Measurements from ENCODE around the gene AGAP1. TPM values are rescaled to one million over a fixed set of nuclear protein-coding genes. Genes with fewer than 3 reads are reported as not detected.

Gene AGAP1
- total RNA-seq, 4 donors from 2014 or later = 13.7 to 18.5 (median 17.1) TPM

- no peak for DNase-seq (ENCODE audit: low spot score in 2 of 2)
- TF ChIP-seq, protein P1, sequence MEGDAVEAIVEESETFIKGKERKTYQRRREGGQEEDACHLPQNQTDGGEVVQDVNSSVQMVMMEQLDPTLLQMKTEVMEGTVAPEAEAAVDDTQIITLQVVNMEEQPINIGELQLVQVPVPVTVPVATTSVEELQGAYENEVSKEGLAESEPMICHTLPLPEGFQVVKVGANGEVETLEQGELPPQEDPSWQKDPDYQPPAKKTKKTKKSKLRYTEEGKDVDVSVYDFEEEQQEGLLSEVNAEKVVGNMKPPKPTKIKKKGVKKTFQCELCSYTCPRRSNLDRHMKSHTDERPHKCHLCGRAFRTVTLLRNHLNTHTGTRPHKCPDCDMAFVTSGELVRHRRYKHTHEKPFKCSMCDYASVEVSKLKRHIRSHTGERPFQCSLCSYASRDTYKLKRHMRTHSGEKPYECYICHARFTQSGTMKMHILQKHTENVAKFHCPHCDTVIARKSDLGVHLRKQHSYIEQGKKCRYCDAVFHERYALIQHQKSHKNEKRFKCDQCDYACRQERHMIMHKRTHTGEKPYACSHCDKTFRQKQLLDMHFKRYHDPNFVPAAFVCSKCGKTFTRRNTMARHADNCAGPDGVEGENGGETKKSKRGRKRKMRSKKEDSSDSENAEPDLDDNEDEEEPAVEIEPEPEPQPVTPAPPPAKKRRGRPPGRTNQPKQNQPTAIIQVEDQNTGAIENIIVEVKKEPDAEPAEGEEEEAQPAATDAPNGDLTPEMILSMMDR (IDR thresholded peaks at IDR 0.05) = no peak
- no peak for TF ChIP-seq POLR2A (IDR thresholded peaks at IDR 0.05)
- 71 to 77% methylated on average over 17 of the region's 17 CpGs for WGBS, 2 donors
- H3K4me3 ChIP-seq (ENCODE audit: low read depth, poor library complexity, severe bottlenecking) = no peak overlapping the region
- intact Hi-C loops (cut with DNase I; ENCODE audit: low total_unique reads) = no loop called here
Measured at GRCh38 chr2:235727891-235728799, 234.3 kb downstream of the AGAP1 start.

DNA sequence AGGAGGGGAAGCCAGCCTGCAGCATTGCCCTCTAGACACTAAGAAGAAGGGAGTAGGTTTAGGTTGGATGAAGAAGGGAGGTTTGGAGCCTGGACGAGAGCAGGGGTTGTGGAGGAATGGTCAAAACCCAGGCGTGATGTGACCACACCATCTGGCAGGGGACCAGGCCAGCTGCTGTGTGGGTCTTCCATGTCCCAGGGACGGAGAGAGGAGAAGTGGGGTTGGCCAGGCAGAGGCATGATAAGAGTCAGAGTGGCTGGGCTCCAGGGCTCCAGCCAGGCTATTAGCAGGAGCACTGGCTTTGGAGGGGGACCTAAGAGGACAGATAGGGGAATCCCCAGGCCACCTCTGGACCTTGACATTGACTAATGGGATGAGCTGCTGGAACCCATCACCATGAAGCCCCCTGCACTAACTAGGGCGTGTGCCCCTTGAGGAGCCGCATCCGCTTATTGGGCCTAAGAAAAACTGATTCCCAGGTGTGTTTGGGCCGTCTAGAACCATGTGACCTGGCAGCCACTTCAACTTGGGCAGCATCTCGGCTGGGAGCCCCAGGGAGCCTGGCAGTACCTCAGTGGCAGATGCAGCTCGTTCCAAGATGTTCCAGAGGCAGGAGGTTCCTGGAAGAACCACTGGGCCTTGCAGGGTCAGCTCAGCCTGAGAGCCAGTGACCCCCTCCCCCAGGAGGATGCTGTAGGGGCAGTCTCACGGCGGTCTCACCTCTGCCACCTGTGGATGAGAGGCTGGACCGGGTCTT lies 235.1 kb downstream of the AGAP1 start:
- no peak for DNase-seq (ENCODE audit: low spot score in 2 of 2)
- intact Hi-C loops (cut with DNase I; ENCODE audit: low total_unique reads) = no loop called here
- H3K4me3 ChIP-seq (ENCODE audit: low read depth, poor library complexity, severe bottlenecking) = no peak overlapping the region
- TF ChIP-seq POLR2A (IDR thresholded peaks at IDR 0.05) = no peak
- TF ChIP-seq, protein P1 (IDR thresholded peaks at IDR 0.05) = no peak
- WGBS, 2 donors = 74 to 84% methylated on average over 9 to 10 of the region's 12 CpGs

DNA sequence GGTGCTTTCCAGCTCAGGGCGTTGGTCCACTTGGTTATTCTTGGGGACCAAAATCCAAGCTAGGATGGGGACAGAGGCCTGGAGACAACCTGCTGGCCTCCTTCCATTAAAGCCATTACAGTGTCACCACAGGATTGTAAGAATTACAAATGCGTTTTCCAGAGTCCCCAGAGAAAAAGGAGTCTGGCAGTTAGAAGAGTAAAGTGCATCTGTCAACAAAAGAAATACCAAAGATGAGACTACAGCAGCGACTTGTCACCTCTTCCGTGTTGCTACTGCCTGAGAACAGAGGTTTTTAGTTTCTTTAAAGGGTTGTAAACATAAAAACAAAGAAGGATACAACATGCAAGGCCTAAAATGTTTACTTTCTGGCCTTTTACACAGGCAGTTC lies 235.7 kb downstream of the AGAP1 start:
- no peak for TF ChIP-seq POLR2A (IDR thresholded peaks at IDR 0.05)
- TF ChIP-seq, protein P1 (IDR thresholded peaks at IDR 0.05) = no peak
- no peak for DNase-seq (ENCODE audit: low spot score in 2 of 2)
- 80 to 86% methylated on average over 4 of the region's 4 CpGs for WGBS, 2 donors
- intact Hi-C loops (cut with DNase I; ENCODE audit: low total_unique reads) = no loop called here
- H3K4me3 ChIP-seq (ENCODE audit: low read depth, poor library complexity, severe bottlenecking) = no peak overlapping the region

GRCh38 chr2:235730115-235730514 lies 236.3 kb downstream of the AGAP1 start:
- TF ChIP-seq, protein P1 (IDR thresholded peaks at IDR 0.05) = no peak
- TF ChIP-seq POLR2A (IDR thresholded peaks at IDR 0.05) = no peak
- 88 to 93% methylated on average over 7 of the region's 7 CpGs for WGBS, 2 donors
- intact Hi-C loops (cut with DNase I; ENCODE audit: low total_unique reads) = no loop called here
- DNase-seq (ENCODE audit: low spot score in 2 of 2) = no peak
- H3K4me3 ChIP-seq (ENCODE audit: low read depth, poor library complexity, severe bottlenecking) = no peak overlapping the region

DNA sequence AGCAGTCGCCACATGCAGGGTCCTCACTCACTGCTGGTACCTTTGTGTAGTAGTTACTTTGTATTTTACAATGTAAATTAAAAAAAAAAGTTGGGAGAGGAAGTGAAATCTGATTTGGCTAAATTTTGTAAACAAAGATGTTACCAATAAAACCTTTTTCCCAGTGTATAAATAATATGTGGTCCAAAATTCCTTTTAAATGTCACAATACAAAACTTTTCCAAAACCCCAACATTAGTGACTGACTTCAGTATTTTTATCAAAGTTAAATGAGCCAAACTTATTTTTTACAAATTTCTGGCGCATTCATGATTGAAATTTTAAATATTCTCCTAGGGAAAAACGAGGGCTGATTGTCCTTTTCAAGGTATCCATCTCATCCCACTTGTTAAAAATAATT lies 239.9 kb downstream of the AGAP1 start:
- no peak for DNase-seq (ENCODE audit: low spot score in 2 of 2)
- H3K4me3 ChIP-seq (ENCODE audit: low read depth, poor library complexity, severe bottlenecking) = no peak overlapping the region
- WGBS, 2 donors = 75 to 86% methylated on average over 3 of the region's 3 CpGs
- TF ChIP-seq, protein P1 (IDR thresholded peaks at IDR 0.05) = no peak
- TF ChIP-seq POLR2A (IDR thresholded peaks at IDR 0.05) = no peak
- intact Hi-C loops (cut with DNase I; ENCODE audit: low total_unique reads) = no loop called here
